Measurements from ENCODE around the gene FLVCR2. TPM values are rescaled to one million over a fixed set of nuclear protein-coding genes. Genes with fewer than 3 reads are reported as not detected.

FLVCR2 gene
- total and polyA plus RNA-seq, 2 of the 13 experiments (the other 11 are each of a cell fraction or from before 2014, with no cell fraction given): 9.9 to 10.5 TPM

- TF ChIP-seq, protein P1, sequence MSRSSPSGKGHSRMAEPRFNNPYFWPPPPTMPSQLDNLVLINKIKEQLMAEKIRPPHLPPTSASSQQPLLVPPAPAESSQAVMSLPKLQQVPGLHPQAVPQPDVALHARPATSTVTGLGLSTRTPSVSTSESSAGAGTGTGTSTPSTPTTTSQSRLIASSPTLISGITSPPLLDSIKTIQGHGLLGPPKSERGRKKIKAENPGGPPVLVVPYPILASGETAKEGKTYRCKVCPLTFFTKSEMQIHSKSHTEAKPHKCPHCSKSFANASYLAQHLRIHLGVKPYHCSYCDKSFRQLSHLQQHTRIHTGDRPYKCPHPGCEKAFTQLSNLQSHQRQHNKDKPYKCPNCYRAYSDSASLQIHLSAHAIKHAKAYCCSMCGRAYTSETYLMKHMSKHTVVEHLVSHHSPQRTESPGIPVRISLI (CRISPR knock-in tag; IDR thresholded peaks at IDR 0.05; ENCODE audit: borderline replicate concordance): 0 out of 2 replicates have a peak, but pooled peaks have one; percentile 48
- TF ChIP-seq ZNF619 (CRISPR knock-in tag; IDR thresholded peaks at IDR 0.05) (no peak), CEBPB (IDR thresholded peaks at IDR 0.05; ENCODE audit: borderline replicate concordance, low read depth, low read length) (peak; percentile 90), REPIN1 (CRISPR knock-in tag; IDR thresholded peaks at IDR 0.05; ENCODE audit: borderline replicate concordance, low read depth) (no peak; the same call in 1 of the 2 replicates), SNAI1 (CRISPR knock-in tag; IDR thresholded peaks at IDR 0.05; ENCODE audit: borderline replicate concordance) (no peak), GATAD2A (CRISPR knock-in tag; IDR thresholded peaks at IDR 0.05) (peak; percentile 62), IKZF1 (IDR thresholded peaks at IDR 0.05) (no peak), PRDM4 (CRISPR knock-in tag; IDR thresholded peaks at IDR 0.05; ENCODE audit: borderline replicate concordance) (no peak), ZNF343 (CRISPR knock-in tag; IDR thresholded peaks at IDR 0.05) (no peak), FOXP1 (IDR thresholded peaks at IDR 0.05) (no peak), FOXP1 (CRISPR knock-in tag; IDR thresholded peaks at IDR 0.05) (peak; percentile 26; the same call in 1 of the 2 replicates), FOXA3 (CRISPR knock-in tag; IDR thresholded peaks at IDR 0.05) (peak; percentile 32; the same call in 1 of the 2 replicates), KLF16 (CRISPR knock-in tag; IDR thresholded peaks at IDR 0.05) (0 out of 4 replicates have a peak, but pooled peaks of 1 of the 2 experiments have one; percentile 32), ISL2 (CRISPR knock-in tag; IDR thresholded peaks at IDR 0.05) (0 out of 2 replicates have a peak, but pooled peaks have one; percentile 34), ELF4 (CRISPR knock-in tag; IDR thresholded peaks at IDR 0.05; ENCODE audit: borderline replicate concordance) (no peak), CBX5 (CRISPR knock-in tag; IDR thresholded peaks at IDR 0.05; ENCODE audit: borderline replicate concordance) (no peak), TCF7L2 (IDR thresholded peaks at IDR 0.05; ENCODE audit: low read depth, low read length) (no peak), SOX5 (CRISPR knock-in tag; IDR thresholded peaks at IDR 0.05; ENCODE audit: borderline replicate concordance) (peak; percentile 54; the same call in 1 of the 2 replicates)
- TF ChIP-seq, protein P2, sequence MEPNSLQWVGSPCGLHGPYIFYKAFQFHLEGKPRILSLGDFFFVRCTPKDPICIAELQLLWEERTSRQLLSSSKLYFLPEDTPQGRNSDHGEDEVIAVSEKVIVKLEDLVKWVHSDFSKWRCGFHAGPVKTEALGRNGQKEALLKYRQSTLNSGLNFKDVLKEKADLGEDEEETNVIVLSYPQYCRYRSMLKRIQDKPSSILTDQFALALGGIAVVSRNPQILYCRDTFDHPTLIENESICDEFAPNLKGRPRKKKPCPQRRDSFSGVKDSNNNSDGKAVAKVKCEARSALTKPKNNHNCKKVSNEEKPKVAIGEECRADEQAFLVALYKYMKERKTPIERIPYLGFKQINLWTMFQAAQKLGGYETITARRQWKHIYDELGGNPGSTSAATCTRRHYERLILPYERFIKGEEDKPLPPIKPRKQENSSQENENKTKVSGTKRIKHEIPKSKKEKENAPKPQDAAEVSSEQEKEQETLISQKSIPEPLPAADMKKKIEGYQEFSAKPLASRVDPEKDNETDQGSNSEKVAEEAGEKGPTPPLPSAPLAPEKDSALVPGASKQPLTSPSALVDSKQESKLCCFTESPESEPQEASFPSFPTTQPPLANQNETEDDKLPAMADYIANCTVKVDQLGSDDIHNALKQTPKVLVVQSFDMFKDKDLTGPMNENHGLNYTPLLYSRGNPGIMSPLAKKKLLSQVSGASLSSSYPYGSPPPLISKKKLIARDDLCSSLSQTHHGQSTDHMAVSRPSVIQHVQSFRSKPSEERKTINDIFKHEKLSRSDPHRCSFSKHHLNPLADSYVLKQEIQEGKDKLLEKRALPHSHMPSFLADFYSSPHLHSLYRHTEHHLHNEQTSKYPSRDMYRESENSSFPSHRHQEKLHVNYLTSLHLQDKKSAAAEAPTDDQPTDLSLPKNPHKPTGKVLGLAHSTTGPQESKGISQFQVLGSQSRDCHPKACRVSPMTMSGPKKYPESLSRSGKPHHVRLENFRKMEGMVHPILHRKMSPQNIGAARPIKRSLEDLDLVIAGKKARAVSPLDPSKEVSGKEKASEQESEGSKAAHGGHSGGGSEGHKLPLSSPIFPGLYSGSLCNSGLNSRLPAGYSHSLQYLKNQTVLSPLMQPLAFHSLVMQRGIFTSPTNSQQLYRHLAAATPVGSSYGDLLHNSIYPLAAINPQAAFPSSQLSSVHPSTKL (CRISPR knock-in tag; IDR thresholded peaks at IDR 0.05): peak; percentile 67
- TF ChIP-seq, protein P3, sequence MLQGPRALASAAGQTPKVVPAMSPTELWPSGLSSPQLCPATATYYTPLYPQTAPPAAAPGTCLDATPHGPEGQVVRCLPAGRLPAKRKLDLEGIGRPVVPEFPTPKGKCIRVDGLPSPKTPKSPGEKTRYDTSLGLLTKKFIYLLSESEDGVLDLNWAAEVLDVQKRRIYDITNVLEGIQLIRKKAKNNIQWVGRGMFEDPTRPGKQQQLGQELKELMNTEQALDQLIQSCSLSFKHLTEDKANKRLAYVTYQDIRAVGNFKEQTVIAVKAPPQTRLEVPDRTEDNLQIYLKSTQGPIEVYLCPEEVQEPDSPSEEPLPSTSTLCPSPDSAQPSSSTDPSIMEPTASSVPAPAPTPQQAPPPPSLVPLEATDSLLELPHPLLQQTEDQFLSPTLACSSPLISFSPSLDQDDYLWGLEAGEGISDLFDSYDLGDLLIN (CRISPR knock-in tag; IDR thresholded peaks at IDR 0.05; ENCODE audit: borderline replicate concordance): no peak
- TF ChIP-seq, protein P4, sequence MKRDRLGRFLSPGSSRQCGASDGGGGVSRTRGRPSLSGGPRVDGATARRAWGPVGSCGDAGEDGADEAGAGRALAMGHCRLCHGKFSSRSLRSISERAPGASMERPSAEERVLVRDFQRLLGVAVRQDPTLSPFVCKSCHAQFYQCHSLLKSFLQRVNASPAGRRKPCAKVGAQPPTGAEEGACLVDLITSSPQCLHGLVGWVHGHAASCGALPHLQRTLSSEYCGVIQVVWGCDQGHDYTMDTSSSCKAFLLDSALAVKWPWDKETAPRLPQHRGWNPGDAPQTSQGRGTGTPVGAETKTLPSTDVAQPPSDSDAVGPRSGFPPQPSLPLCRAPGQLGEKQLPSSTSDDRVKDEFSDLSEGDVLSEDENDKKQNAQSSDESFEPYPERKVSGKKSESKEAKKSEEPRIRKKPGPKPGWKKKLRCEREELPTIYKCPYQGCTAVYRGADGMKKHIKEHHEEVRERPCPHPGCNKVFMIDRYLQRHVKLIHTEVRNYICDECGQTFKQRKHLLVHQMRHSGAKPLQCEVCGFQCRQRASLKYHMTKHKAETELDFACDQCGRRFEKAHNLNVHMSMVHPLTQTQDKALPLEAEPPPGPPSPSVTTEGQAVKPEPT (CRISPR knock-in tag; IDR thresholded peaks at IDR 0.05; ENCODE audit: low read depth): no peak
These were observed 24.1 kb downstream of the FLVCR2 start (continued) for GRCh38 chr14:75602503-75602902.

Data from HepG2 (cell line).